ENCODE results near the gene CAMK1.

DNA sequence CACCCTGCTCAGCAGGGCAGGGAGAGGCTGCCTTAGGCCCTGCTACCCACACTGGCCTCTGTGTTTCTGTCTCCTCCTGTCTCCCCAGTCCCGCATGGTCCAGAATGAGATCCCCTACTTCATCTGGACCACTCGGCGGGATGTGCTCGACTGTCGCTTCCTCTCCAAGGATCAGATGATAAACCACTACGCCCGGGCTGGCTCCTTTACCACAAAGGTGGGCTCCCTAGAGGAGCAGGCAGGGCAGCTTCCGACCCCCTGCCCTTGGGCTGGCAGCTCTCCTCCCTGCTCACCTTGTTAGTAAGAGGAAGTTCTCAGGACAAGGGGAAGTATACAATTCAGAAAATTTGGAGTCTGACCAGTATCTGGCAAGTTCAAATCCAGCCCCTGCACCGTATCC lies 46.2 kb upstream of the CAMK1 start:
- no peak for TF ChIP-seq EZH2phosphoT487 (IDR thresholded peaks at IDR 0.05; ENCODE audit: borderline replicate concordance, low read length)
- TF ChIP-seq, protein P1, sequence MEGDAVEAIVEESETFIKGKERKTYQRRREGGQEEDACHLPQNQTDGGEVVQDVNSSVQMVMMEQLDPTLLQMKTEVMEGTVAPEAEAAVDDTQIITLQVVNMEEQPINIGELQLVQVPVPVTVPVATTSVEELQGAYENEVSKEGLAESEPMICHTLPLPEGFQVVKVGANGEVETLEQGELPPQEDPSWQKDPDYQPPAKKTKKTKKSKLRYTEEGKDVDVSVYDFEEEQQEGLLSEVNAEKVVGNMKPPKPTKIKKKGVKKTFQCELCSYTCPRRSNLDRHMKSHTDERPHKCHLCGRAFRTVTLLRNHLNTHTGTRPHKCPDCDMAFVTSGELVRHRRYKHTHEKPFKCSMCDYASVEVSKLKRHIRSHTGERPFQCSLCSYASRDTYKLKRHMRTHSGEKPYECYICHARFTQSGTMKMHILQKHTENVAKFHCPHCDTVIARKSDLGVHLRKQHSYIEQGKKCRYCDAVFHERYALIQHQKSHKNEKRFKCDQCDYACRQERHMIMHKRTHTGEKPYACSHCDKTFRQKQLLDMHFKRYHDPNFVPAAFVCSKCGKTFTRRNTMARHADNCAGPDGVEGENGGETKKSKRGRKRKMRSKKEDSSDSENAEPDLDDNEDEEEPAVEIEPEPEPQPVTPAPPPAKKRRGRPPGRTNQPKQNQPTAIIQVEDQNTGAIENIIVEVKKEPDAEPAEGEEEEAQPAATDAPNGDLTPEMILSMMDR (conservative IDR thresholded peaks at IDR 0.05; ENCODE audit: low read depth, low read length): no peak

Data from PC-3 (cell line).